Activated naive CD4-positive, alpha-beta T cell treated with anti-CD3 and anti-CD28 coated beads, Interleukin-2, amount 50 U/mL, for 24 hours (primary cell): ENCODE results near the gene PTGES.

Source experiments
- H3K27ac Mint-ChIP-seq: one replicate; pipeline ENCODE4 v1.8.0; 2021; ENCODE audit warnings: mild to moderate bottlenecking, mixed read lengths
- H3K27me3 Mint-ChIP-seq: one replicate; pipeline ENCODE4 v1.8.0; 2021; ENCODE audit warnings: mixed read lengths
- H3K36me3 Mint-ChIP-seq: one replicate; pipeline ENCODE4 v1.8.0; 2021; ENCODE audit warnings: mixed read lengths
- H3K4me1 Mint-ChIP-seq: one replicate; pipeline ENCODE4 v1.8.0; 2021; ENCODE audit warnings: mixed read lengths
- H3K4me3 Mint-ChIP-seq: one replicate; pipeline ENCODE4 v1.8.0; 2021; ENCODE audit warnings: mild to moderate bottlenecking, mixed read lengths
- H3K9me3 Mint-ChIP-seq: one replicate; pipeline ENCODE4 v1.8.0; 2021; ENCODE audit warnings: mixed read lengths

Gene PTGES

GRCh38 chr9:129698254-129698757 lies 54.5 kb downstream of the PTGES start:
- no peaks in the 10 kb centered on the region for H3K9me3 Mint-ChIP-seq
- peaks cover 3% of the 10 kb centered on the region for H3K4me1 Mint-ChIP-seq
- no peak overlapping the region for H3K27ac Mint-ChIP-seq
- peaks cover 11% of the 10 kb centered on the region for H3K27me3 Mint-ChIP-seq
- H3K36me3 Mint-ChIP-seq: no peaks in the 10 kb centered on the region
- H3K4me3 Mint-ChIP-seq: no peak overlapping the region

- no peaks in the 10 kb centered on the region for H3K9me3 Mint-ChIP-seq
- peak overlapping the region; percentile 71 for H3K4me3 Mint-ChIP-seq
- no peaks in the 10 kb centered on the region for H3K36me3 Mint-ChIP-seq
- peaks cover 11% of the 10 kb centered on the region for H3K27me3 Mint-ChIP-seq
- H3K27ac Mint-ChIP-seq: peak overlapping the region; percentile 77
- peaks cover 3% of the 10 kb centered on the region for H3K4me1 Mint-ChIP-seq
Observed at GRCh38 chr9:129697656-129698253, 55.1 kb downstream of the PTGES start.

- H3K9me3 Mint-ChIP-seq: no peaks in the 10 kb centered on the region
- H3K36me3 Mint-ChIP-seq: no peaks in the 10 kb centered on the region
- peaks cover 11% of the 10 kb centered on the region for H3K27me3 Mint-ChIP-seq
- H3K27ac Mint-ChIP-seq: peak overlapping the region; percentile 84
- H3K4me1 Mint-ChIP-seq: peaks cover 3% of the 10 kb centered on the region
- H3K4me3 Mint-ChIP-seq: peak overlapping the region; percentile 81
Observed at GRCh38 chr9:129696944-129697655, 55.7 kb downstream of the PTGES start.

GRCh38 chr9:129695870-129696269 lies 57.0 kb downstream of the PTGES start:
- Mint-ChIP-seq H3K4me1 (peaks cover 3% of the 10 kb centered on the region), H3K27ac (no peak overlapping the region), H3K27me3 (peaks cover 11% of the 10 kb centered on the region), H3K9me3 (no peaks in the 10 kb centered on the region), H3K36me3 (no peaks in the 10 kb centered on the region), H3K4me3 (no peak overlapping the region)

GRCh38 chr9:129694243-129694646 lies 58.6 kb downstream of the PTGES start:
- H3K9me3 Mint-ChIP-seq: no peaks in the 10 kb centered on the region
- no peak overlapping the region for H3K4me3 Mint-ChIP-seq
- no peaks in the 10 kb centered on the region for H3K36me3 Mint-ChIP-seq
- H3K4me1 Mint-ChIP-seq: peaks cover 3% of the 10 kb centered on the region
- H3K27me3 Mint-ChIP-seq: peaks cover 8% of the 10 kb centered on the region
- no peak overlapping the region for H3K27ac Mint-ChIP-seq

DNA sequence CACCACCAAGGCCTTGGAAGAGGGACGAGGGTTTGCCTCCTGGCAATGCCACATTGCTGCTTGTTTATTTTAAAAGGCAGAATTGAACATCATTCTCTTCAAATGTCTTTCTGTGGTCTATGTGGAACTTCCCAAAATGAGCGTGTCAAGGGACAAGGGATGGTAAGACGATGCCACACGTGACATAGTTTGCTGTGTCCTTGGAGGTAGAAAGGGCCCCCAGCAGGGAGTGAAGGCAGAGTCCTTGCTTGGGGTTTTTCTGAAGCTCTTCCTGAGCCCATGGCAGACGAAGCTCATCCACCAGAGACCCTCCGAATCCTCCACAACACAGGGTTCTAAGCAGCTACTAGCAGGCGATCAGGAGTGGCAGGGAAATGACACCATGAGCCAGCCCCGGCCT lies 59.1 kb downstream of the PTGES start:
- H3K4me1 Mint-ChIP-seq: peaks cover 3% of the 10 kb centered on the region
- no peaks in the 10 kb centered on the region for H3K36me3 Mint-ChIP-seq
- H3K9me3 Mint-ChIP-seq: no peaks in the 10 kb centered on the region
- H3K27me3 Mint-ChIP-seq: peaks cover 7% of the 10 kb centered on the region
- H3K27ac Mint-ChIP-seq: no peak overlapping the region
- no peak overlapping the region for H3K4me3 Mint-ChIP-seq

GRCh38 chr9:129692534-129692933 lies 60.3 kb downstream of the PTGES start:
- Mint-ChIP-seq H3K4me3 (no peak overlapping the region), H3K27me3 (peaks cover 6% of the 10 kb centered on the region), H3K9me3 (no peaks in the 10 kb centered on the region), H3K4me1 (peaks cover 3% of the 10 kb centered on the region), H3K27ac (no peak overlapping the region), H3K36me3 (no peaks in the 10 kb centered on the region)
